Lower leg skin (tissue), 4 donors: Measurements from ENCODE around the gene ARMH1. TPM values are rescaled to one million over a fixed set of nuclear protein-coding genes. Genes with fewer than 3 reads are reported as not detected.
A peak's percentile ranks its signal among the peaks of the same experiment; 100 is the strongest.

Source experiments
- DNase-seq, 2 donors: peaks; one replicate each; pipeline ENCODE4 v3.0.0-alpha.2; 2019; ENCODE audit warnings: low spot score in 2 of 2
- H3K4me3 ChIP-seq: fragments of 200-600 bp; sonication (generic); 2 replicates; pipeline ENCODE4 v1.5.1; 2017; ENCODE audit warnings: mild to moderate bottlenecking, low read depth; ENCODE audit not compliant: poor library complexity, severe bottlenecking
- CTCF ChIP-seq, 3 donors: fragments of 450-650 bp; IDR thresholded peaks; one replicate each; pipeline ENCODE4 v1.5.1; 2016; ENCODE audit warnings: antibody characterized with exemption in 3 of 3, mild to moderate bottlenecking in 3 of 3, moderate library complexity in 2 of 3
- POLR2A ChIP-seq, 2 donors: fragments of 450-650 bp; IDR thresholded peaks; one replicate each; pipeline ENCODE4 v1.6.1; 2016 to 2017; ENCODE audit warnings: antibody characterized with exemption in 2 of 2, mild to moderate bottlenecking in 1 of 2, moderate library complexity in 1 of 2
- whole genome bisulfite sequencing, 2 donors: methylation state at CpG; one replicate each; pipeline ENCODE4 v1.1.5; 2018; 5-methylcytosine and 5-hydroxymethylcytosine counted together
- intact Hi-C: fragments of 100-400 bp; cut with DNase I; formaldehyde crosslinking; loops from one replicate; pipeline ENCODE4 v1.15.0; 2023; ENCODE audit warnings: low total_unique reads
- total RNA-seq, 4 donors: library from RNA; depleted of rRNA; stranded (reverse); fragments of >200 nt; gene quantifications; one replicate each; pipeline ENCODE4 v1.1.0, GENCODE V29; 2016

The ARMH1 gene
- total RNA-seq, 4 donors from 2014 or later = 2.7 TPM; not detected in 3

- no peak overlapping the region for H3K4me3 ChIP-seq
- WGBS, 2 donors = 76 to 81% methylated on average over 12 of the region's 12 CpGs
- TF ChIP-seq CTCF (IDR thresholded peaks at IDR 0.05) (no peak), POLR2A (IDR thresholded peaks at IDR 0.05) (no peak)
- intact Hi-C loops = no loop called here
- DNase-seq = peak in 1 of 2 donors; percentile 9
These were observed 14.4 kb downstream of the ARMH1 start for GRCh38 chr1:44688760-44689446.

GRCh38 chr1:44689447-44689765, 14.9 kb downstream of the ARMH1 start:
- DNase-seq = no peak
- H3K4me3 ChIP-seq = no peak overlapping the region
- 58 to 63% methylated on average over 3 of the region's 3 CpGs for WGBS, 2 donors
- no peak for TF ChIP-seq POLR2A (IDR thresholded peaks at IDR 0.05)
- no peak for TF ChIP-seq CTCF (IDR thresholded peaks at IDR 0.05)
- intact Hi-C loops = no loop called here

DNA sequence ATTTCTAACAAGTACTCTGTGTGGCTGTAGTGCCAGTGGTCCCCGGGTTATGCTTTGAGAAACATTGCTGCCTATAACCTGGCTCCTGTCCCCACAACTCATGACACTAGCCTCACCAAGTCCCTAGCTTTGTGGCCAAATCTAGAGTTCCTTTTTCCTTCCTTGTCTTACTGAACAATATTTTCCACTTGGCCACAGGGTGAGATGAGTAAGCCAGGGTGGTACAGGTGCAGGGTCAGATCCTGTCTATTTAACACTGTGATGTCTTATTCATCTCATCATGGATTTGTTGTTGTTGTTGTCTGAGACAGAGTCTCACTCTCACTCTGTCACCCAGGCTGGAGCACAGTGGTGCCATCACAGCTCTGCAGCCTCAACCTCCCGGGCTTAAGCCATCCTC, 18.6 kb downstream of the ARMH1 start:
- no peak overlapping the region for H3K4me3 ChIP-seq
- 76 to 90% methylated on average over 2 of the region's 2 CpGs for WGBS, 2 donors
- intact Hi-C loops = no loop called here
- no peak for TF ChIP-seq POLR2A (IDR thresholded peaks at IDR 0.05)
- no peak for TF ChIP-seq CTCF (IDR thresholded peaks at IDR 0.05)
- no peak for DNase-seq

DNA sequence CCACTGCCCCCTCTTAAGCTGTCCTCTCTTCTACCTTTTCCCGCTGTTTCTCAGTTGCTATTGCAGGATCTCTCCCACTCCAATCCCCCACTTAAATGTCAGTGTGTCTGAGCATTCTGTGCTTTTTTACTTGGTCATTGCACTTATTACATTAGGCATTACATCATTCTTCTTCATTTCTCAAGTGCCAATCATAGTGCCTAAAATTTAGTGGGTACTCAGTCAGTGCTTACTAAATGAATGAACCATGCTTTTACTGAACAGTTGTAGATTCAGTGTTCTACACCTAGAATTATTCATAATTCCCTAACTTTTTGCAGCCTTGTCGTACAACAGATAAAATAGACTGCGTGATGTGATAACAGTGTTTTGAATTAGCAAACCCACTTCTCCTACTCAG, 19.4 kb downstream of the ARMH1 start:
- WGBS, 2 donors = 98% methylated on average over 3 of the region's 3 CpGs
- intact Hi-C loops = no loop called here
- TF ChIP-seq POLR2A (IDR thresholded peaks at IDR 0.05) (no peak), CTCF (IDR thresholded peaks at IDR 0.05) (no peak)

DNA sequence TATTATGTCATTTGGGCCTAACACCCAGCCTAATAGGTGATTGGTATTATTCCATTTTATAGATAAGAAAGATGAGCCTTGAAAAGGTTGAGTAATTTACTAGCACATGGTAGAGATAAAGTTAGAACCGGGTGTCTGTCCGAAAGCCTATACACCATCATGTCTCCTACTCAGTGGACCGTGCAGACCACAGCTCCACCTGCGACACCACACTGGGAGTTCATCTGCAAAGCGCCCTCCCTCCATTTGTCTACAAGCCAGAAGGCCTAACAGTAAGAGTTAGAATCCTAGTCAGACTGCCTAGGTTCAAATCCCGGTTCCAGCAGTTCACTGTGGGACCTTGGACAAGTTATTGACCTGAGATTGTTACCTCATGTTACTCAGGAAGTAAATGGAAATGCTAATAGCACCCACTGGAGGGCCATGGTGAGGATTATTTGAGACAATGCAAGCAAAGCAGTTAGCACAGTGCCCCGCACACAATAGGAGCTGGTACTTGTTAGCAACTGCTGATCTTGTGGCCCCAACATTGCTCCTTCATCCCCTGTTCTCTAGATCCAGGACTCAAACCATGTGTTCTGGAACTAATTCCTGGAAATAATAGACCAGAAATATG, 20.5 kb downstream of the ARMH1 start:
- H3K4me3 ChIP-seq = no peak overlapping the region
- intact Hi-C loops = no loop called here
- DNase-seq = no peak
- TF ChIP-seq CTCF (IDR thresholded peaks at IDR 0.05) = no peak
- TF ChIP-seq POLR2A (IDR thresholded peaks at IDR 0.05) = no peak
- 91 to 96% methylated on average over 7 of the region's 7 CpGs for WGBS, 2 donors

More for the DNA sequence above, 19.4 kb downstream of the ARMH1 start:
- no peak overlapping the region for H3K4me3 ChIP-seq
- DNase-seq = no peak

DNA sequence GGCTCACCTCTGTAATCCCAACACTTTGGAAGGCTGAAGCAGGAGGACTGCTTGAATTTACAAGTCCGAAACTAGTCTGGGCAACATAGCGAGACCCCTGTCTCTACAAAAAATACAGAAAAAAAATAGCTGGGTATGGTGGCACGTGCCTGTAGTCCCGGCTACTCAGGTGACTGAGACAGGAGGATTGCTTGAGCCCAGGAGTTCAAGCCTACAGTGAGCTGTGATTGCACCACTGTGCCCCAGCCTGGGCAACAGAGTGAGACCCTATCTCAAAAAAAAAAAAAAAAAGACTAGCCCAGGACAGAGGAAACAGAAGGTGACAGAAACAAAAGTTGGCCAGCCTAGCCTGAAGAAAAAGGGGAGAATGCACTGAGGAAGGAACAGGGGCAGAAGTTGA, 21.2 kb downstream of the ARMH1 start:
- no peak for DNase-seq
- 89% methylated on average over 4 of the region's 4 CpGs for WGBS, 2 donors
- no peak for TF ChIP-seq POLR2A (IDR thresholded peaks at IDR 0.05)
- no peak for TF ChIP-seq CTCF (IDR thresholded peaks at IDR 0.05)
- H3K4me3 ChIP-seq = no peak overlapping the region
- intact Hi-C loops = no loop called here
